Measurements from ENCODE around the gene CHRM5.

CHRM5 gene

DNA sequence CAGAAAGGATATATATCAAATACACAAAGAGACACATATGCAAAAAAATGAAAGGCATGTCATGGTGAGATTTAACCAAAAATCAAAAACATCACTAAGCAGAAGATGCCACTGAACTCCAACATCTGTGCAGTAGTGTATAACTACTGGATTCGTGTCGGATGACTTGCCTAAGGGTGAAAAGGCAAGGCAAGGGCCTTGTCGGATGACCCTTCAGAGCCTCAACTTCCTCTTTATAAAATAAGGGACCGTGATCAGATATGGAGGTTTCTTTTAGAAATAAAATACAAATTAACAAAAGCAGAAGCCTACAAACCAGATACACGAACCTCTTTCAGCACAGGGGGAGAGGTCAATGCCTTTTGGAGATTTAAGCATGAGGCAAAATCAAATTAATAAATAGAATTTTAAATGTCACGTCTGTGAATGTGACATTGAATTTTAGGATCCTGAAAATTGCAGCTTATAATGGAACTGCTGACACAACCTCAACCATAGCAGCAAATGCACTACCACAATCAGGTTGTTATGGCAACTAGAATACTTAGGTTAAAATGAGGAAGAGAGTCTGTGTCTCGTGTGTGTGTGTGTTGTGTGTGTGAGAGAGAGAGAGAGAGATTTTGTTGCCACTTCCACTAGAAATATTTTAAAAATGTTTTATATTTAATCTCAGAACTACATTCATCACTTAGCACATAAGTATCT lies 8.3 kb upstream of the CHRM5 start:
- H3K9me3 Mint-ChIP-seq: no peaks in the 10 kb centered on the region
- no peak overlapping the region for H3K27ac Mint-ChIP-seq
- no peak for DNase-seq
- H3K27me3 Mint-ChIP-seq (ENCODE audit: low read depth, poor library complexity): no peaks in the 10 kb centered on the region
- TF ChIP-seq, protein P1, sequence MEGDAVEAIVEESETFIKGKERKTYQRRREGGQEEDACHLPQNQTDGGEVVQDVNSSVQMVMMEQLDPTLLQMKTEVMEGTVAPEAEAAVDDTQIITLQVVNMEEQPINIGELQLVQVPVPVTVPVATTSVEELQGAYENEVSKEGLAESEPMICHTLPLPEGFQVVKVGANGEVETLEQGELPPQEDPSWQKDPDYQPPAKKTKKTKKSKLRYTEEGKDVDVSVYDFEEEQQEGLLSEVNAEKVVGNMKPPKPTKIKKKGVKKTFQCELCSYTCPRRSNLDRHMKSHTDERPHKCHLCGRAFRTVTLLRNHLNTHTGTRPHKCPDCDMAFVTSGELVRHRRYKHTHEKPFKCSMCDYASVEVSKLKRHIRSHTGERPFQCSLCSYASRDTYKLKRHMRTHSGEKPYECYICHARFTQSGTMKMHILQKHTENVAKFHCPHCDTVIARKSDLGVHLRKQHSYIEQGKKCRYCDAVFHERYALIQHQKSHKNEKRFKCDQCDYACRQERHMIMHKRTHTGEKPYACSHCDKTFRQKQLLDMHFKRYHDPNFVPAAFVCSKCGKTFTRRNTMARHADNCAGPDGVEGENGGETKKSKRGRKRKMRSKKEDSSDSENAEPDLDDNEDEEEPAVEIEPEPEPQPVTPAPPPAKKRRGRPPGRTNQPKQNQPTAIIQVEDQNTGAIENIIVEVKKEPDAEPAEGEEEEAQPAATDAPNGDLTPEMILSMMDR (IDR thresholded peaks at IDR 0.05): no peak
- no peaks in the 10 kb centered on the region for H3K36me3 Mint-ChIP-seq (ENCODE audit: low read depth)
- H3K4me1 Mint-ChIP-seq: peaks cover 11% of the 10 kb centered on the region
- H3K4me3 Mint-ChIP-seq: no peak overlapping the region

- H3K27ac Mint-ChIP-seq: no peak overlapping the region
- H3K36me3 Mint-ChIP-seq (ENCODE audit: low read depth): no peaks in the 10 kb centered on the region
- H3K4me1 Mint-ChIP-seq: peaks cover 11% of the 10 kb centered on the region
- DNase-seq: no peak
- no peak overlapping the region for H3K4me3 Mint-ChIP-seq
- H3K9me3 Mint-ChIP-seq: no peaks in the 10 kb centered on the region
- no peaks in the 10 kb centered on the region for H3K27me3 Mint-ChIP-seq (ENCODE audit: low read depth, poor library complexity)
- TF ChIP-seq, protein P1 (IDR thresholded peaks at IDR 0.05): no peak
These were observed 7.8 kb upstream of the CHRM5 start for GRCh38 chr15:33960549-33960935.

- no peak for DNase-seq
- no peaks in the 10 kb centered on the region for H3K36me3 Mint-ChIP-seq (ENCODE audit: low read depth)
- no peaks in the 10 kb centered on the region for H3K9me3 Mint-ChIP-seq
- no peaks in the 10 kb centered on the region for H3K27me3 Mint-ChIP-seq (ENCODE audit: low read depth, poor library complexity)
- no peak overlapping the region for H3K27ac Mint-ChIP-seq
- TF ChIP-seq, protein P1 (IDR thresholded peaks at IDR 0.05): peak; percentile 67
- H3K4me1 Mint-ChIP-seq: peaks cover 18% of the 10 kb centered on the region
- H3K4me3 Mint-ChIP-seq: no peak overlapping the region
These were observed 4.2 kb upstream of the CHRM5 start for GRCh38 chr15:33963831-33964664.

- Mint-ChIP-seq H3K4me1 (peaks cover 21% of the 10 kb centered on the region), H3K4me3 (no peak overlapping the region), H3K9me3 (no peaks in the 10 kb centered on the region), H3K27me3 (ENCODE audit: low read depth, poor library complexity) (no peaks in the 10 kb centered on the region), H3K36me3 (ENCODE audit: low read depth) (no peaks in the 10 kb centered on the region), H3K27ac (no peak overlapping the region)
- DNase-seq: no peak
- TF ChIP-seq, protein P1 (IDR thresholded peaks at IDR 0.05): no peak
These were observed 3.6 kb upstream of the CHRM5 start for GRCh38 chr15:33964665-33965040.

- no peaks in the 10 kb centered on the region for H3K36me3 Mint-ChIP-seq (ENCODE audit: low read depth)
- TF ChIP-seq, protein P1 (IDR thresholded peaks at IDR 0.05): no peak
- DNase-seq: no peak
- peaks cover 20% of the 10 kb centered on the region for H3K4me1 Mint-ChIP-seq
- no peaks in the 10 kb centered on the region for H3K27me3 Mint-ChIP-seq (ENCODE audit: low read depth, poor library complexity)
- H3K4me3 Mint-ChIP-seq: no peak overlapping the region
- H3K27ac Mint-ChIP-seq: no peak overlapping the region
- no peaks in the 10 kb centered on the region for H3K9me3 Mint-ChIP-seq
These were observed 524 bp downstream of the CHRM5 start for GRCh38 chr15:33968821-33969220.
